ENCODE results near the gene NHS.
"Not testable (repeated sequence)": the region's sequence is repeated elsewhere in the genome, so short reads cannot be mapped to it uniquely, and the experiment has no call there.

DNA sequence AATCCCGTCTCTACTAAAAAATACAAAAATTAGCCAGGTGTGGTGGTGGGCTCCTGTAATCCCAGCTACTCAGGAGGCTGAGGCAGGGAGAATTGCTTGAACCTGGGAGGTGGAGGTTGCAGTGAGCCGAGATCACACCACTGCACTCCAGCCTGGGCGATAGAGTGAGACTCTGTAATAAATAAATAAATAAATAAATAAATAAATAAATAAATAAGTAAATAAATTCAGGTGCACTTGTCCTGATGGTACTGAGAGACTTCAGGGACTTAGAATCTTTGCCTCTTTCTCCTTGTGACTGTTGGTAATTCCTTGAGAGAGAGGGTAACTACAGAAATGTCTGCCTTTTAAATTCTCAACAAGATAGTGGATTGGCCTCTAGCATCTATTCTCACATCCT is 131.4 kb downstream of the NHS start:
- TF ChIP-seq, protein P1, sequence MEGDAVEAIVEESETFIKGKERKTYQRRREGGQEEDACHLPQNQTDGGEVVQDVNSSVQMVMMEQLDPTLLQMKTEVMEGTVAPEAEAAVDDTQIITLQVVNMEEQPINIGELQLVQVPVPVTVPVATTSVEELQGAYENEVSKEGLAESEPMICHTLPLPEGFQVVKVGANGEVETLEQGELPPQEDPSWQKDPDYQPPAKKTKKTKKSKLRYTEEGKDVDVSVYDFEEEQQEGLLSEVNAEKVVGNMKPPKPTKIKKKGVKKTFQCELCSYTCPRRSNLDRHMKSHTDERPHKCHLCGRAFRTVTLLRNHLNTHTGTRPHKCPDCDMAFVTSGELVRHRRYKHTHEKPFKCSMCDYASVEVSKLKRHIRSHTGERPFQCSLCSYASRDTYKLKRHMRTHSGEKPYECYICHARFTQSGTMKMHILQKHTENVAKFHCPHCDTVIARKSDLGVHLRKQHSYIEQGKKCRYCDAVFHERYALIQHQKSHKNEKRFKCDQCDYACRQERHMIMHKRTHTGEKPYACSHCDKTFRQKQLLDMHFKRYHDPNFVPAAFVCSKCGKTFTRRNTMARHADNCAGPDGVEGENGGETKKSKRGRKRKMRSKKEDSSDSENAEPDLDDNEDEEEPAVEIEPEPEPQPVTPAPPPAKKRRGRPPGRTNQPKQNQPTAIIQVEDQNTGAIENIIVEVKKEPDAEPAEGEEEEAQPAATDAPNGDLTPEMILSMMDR (IDR thresholded peaks at IDR 0.05; ENCODE audit: borderline replicate concordance, extremely low read depth, low read length, poor library complexity, severe bottlenecking): not testable (repeated sequence)
- TF ChIP-seq EZH2 (IDR thresholded peaks at IDR 0.05; ENCODE audit: borderline replicate concordance, low read depth, low read length, severe bottlenecking): not testable (repeated sequence)
